NCI-H2029 treated with DMSO at 0.1 percent for 48 hours (cell line): Measurements from ENCODE around the gene HMGCL.
"Not testable (repeated sequence)": the region's sequence is repeated elsewhere in the genome, so short reads cannot be mapped to it uniquely, and the experiment has no call there.

Experiments used
- DNase-seq: peaks from one replicate; lab custom pipeline; 2025; lab: John Stamatoyannopoulos, UW

The HMGCL gene

GRCh38 chr1:23798662-23799142 is 26.5 kb downstream of the HMGCL start:
- no peak for DNase-seq

- DNase-seq = no peak
Observed at GRCh38 chr1:23797478-23798448, 27.5 kb downstream of the HMGCL start.

GRCh38 chr1:23796466-23797271 is 28.6 kb downstream of the HMGCL start:
- no peak for DNase-seq

GRCh38 chr1:23795676-23796465 is 29.4 kb downstream of the HMGCL start:
- no peak for DNase-seq

GRCh38 chr1:23794732-23795182 is 30.5 kb downstream of the HMGCL start:
- not testable (repeated sequence) for DNase-seq

- no peak for DNase-seq
Observed at GRCh38 chr1:23793861-23794731, 31.1 kb downstream of the HMGCL start.

GRCh38 chr1:23793018-23793781 is 32.0 kb downstream of the HMGCL start:
- no peak for DNase-seq

- no peak for DNase-seq
Observed at GRCh38 chr1:23792151-23792945, 32.9 kb downstream of the HMGCL start.

GRCh38 chr1:23791516-23792047 is 33.6 kb downstream of the HMGCL start:
- no peak for DNase-seq

GRCh38 chr1:23790696-23791515 is 34.3 kb downstream of the HMGCL start, which contains the start of gene LYPLA2:
Gene LYPLA2 (plus strand): TSS chr1:23791145. CDS start chr1:23792683, 1,538 bp downstream.
- peak; percentile 57 for DNase-seq

- no peak for DNase-seq
Observed at GRCh38 chr1:23788695-23789094, 36.5 kb downstream of the HMGCL start.

- no peak for DNase-seq
Observed at GRCh38 chr1:23787701-23788100, 37.5 kb downstream of the HMGCL start.

- no peak for DNase-seq
Observed at GRCh38 chr1:23784846-23785245, 40.4 kb downstream of the HMGCL start.

GRCh38 chr1:23783141-23783540 is 42.1 kb downstream of the HMGCL start:
- not testable (repeated sequence) for DNase-seq

- no peak for DNase-seq
Observed at GRCh38 chr1:23779826-23780371, 45.3 kb downstream of the HMGCL start.

GRCh38 chr1:23777979-23778814 is 47.0 kb downstream of the HMGCL start, which contains the start of gene PITHD1:
Gene PITHD1 (plus strand): TSS chr1:23778418. CDS start chr1:23778516, 98 bp downstream.
- peak; percentile 44 for DNase-seq
